Activated gamma-delta T cell treated with Interleukin-2 at 50 U/mL for 16 hours (primary cell): ENCODE measurements around the gene TPPP3.
"Not testable (repeated sequence)": the region's sequence is repeated elsewhere in the genome, so short reads cannot be mapped to it uniquely, and the experiment has no call there.

Experiments
- DNase-seq: peaks from one replicate; pipeline ENCODE4 v3.0.0-alpha.2; 2020

Gene TPPP3

DNA sequence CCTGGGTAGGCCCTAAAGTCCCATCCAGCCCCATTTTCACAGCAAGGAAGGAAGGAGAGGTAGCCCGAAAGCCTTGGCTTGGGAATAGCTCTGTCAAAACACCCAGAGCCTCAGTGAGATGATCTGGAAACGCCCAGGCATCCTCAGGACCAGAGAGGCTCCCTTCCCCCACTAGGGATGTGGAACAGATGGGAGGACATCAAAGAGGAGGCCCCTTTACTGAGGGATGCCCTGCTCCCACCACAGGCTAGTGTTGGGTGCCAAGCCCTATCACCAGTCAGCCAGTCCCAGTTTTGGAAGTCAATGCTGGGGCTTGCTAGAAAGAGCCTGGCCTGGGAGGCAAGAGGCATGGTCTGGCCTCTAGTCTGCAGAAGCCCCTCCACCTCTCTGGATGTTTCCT is 4.7 kb downstream of the TPPP3 start:
- DNase-seq = no peak

- no peak for DNase-seq
Measured at GRCh38 chr16:67388191-67388590, 5.1 kb downstream of the TPPP3 start.

GRCh38 chr16:67387479-67388079 is 5.7 kb downstream of the TPPP3 start:
- DNase-seq = no peak

DNA sequence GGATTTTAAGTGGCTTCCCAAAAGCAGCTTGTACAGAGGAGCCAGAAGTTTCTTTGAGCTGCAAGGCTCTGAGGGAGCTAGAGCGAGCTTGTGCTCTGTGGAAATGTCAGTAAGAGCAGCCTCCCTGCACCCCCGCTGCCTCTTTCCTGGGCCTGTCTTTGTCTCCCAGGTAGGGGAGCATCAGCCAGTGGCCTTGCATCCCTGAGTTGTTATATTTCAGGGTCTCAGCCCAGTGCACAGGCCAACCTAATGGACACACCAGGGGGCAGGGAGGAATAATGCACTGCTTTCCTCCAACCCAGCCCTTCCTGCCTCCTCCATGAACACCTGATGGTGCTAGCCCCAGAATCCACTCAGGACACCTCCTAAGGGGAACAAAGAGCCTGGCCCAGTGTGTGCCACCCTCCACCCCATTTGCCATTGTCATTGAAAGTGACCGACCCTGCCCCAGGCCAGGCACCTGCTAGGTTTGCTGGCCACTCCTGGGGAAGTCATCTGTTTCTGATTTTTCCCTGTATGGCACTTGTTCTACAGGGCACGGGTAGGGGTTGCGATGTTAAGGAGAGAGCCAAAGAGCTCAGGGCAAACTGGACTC is 6.3 kb downstream of the TPPP3 start:
- DNase-seq = no peak

GRCh38 chr16:67384778-67385510 is 8.4 kb downstream of the TPPP3 start:
- DNase-seq = no peak

DNA sequence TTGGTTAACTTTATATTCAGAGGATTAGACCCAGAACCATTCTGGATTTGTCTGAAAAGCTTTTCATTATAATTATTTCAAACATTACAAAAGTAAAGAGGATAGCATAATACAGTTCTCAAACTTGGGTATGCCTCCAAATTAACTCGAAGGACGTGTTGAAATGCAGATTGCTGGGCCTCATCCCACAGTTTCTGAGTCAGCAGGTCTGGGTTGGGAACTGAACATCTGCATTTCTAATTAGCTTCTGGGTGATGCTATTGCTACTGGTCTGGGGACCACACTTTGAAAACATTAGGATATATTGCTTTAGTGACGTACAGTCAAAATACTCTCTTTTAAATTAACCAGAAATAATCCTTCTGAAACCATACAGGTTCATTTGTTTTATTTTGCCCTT is 10.0 kb downstream of the TPPP3 start:
- DNase-seq = no peak

GRCh38 chr16:67378642-67379041 is 14.7 kb downstream of the TPPP3 start:
- no peak for DNase-seq

GRCh38 chr16:67376012-67376411 is 17.3 kb downstream of the TPPP3 start:
- DNase-seq = not testable (repeated sequence)

DNA sequence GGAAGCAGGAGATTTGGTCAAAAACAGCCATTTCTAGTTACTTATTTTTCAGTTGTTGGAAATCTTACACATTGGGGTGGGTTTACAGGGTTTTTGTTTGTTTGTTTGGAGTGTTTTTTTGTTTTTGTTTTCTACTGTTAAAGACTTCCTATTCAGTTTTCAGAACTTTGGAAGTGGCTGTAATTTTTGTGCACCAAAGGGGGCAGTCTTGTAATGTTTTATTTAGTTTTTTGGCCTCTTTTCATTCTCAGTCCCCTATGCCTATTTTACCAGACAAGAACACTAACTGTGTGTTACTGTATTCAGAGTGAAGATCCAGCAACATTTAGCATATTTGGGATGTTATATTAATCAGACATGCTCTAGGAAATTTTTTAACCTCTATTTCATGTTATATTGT is 20.6 kb downstream of the TPPP3 start:
- DNase-seq = no peak

- DNase-seq = no peak
Measured at GRCh38 chr16:67370661-67371060, 22.6 kb downstream of the TPPP3 start.

- no peak for DNase-seq
Measured at GRCh38 chr16:67364600-67365235, 28.6 kb downstream of the TPPP3 start.

DNA sequence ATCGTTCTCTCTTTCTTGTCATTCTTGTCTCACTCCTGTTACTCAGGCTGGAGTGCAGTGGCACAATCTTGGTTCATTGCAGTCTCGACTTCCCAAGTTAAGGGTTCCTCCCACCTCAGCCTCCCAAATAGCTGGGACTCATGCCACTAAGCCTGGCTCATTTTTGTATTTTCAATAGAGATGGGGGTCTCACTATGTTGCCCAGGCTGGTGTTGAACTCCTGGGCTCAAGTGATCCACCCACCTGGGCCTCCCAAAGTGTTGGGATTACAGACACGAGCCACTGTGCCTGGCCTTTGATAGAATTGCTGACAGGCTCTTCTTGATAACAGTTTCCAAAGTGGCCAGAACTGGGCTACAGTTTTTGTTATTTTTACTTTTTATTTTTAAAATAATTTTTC is 32.3 kb downstream of the TPPP3 start:
- DNase-seq = no peak

DNA sequence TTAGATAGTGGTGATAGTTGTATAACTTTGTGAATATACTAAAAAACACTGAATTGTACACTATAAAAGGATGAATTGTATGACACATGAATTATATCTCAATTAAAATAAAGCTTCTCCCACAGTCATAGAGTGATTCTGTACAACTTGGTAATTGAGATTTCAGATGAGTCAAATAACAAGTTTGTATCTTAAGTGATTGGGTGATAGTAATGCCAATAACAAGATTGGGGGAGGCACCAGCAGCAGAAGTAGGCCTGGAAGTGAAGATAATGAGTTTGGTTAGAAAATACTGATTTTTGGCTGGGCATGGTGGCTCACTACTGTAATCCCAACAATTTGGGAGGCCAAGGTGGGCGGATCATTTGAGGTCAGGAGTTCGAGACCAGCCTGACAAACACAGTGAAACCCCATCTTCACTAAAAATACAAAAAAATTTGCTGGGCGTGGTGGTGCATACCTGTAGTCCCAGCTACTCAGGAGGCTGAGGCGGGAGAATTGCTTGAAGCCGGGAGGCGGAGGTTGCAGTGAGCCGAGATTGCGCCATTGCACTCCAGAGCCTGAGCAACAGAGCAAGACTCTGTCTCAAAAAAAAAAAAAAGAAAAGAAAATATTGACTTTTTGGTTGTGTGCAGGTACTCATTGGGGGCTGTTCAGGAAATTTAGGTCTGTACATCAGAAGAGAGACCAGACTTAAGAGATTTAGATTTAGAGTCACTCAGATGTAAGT is 33.6 kb downstream of the TPPP3 start:
- not testable (repeated sequence) for DNase-seq

GRCh38 chr16:67357561-67357960 is 35.7 kb downstream of the TPPP3 start:
- DNase-seq = no peak

- no peak for DNase-seq
Measured at GRCh38 chr16:67356396-67356795, 36.9 kb downstream of the TPPP3 start.

DNA sequence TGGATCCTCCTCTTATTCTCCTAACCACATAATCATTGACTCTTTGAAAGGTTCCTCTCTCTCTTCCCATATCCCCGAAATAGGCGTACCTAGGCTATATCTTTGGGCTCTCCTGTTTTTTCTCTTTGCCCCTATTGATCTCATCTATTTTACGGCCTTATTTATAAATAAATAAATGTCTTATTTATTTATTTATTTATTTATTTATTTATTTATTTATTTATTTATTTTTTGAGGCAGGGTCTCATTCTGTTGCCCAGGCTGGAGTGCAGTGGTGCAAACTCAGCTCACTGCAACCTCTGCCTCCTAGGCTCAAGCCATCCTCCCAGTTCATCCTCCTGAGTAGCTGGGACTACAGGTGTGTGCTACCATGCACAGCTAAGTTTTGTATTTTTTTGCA is 40.8 kb downstream of the TPPP3 start:
- DNase-seq = not testable (repeated sequence)

- no peak for DNase-seq
Measured at GRCh38 chr16:67350324-67350723, 43.0 kb downstream of the TPPP3 start.

DNA sequence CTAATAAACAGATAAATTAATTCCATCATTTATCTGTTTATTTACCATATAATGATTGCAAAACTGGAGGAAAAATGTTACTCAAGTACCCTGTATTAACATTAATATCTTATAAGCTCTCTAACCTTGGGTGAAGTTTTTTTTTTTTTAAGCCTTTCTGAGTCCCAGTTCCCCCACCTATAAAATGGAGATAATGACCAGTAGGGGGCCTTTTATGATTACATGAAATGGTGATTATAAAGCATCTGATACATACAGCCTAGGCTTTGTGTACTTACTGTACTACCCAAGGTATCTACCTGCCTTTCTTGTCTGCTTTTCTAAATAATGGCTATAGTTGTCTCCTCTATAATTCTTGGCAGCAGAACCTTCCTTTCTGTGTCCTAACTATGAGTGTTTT is 44.1 kb downstream of the TPPP3 start:
- no peak for DNase-seq

- no peak for DNase-seq
Measured at GRCh38 chr16:67346341-67346740, 47.0 kb downstream of the TPPP3 start.

- DNase-seq = no peak
Measured at GRCh38 chr16:67345401-67345800, 47.9 kb downstream of the TPPP3 start.

DNA sequence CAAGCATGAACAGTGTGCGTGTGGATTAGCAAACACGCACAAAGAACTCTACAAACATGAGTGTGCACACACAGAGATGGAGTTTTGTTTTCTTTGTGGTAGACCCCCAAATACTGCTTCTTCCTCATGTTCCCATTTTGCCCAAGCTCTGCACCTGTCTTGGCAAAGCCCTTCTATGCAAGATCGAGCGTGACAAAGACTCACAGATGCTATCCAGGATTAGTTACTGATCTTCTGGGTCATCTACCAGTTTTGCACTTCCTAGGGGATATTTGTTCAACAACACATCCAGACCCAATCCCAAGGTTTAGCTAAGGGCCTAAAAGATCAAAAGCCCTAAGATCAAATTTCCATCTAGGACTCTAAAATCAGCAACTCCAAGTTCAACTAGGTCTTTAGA is 50.7 kb downstream of the TPPP3 start:
- DNase-seq = no peak

GRCh38 chr16:67341250-67341649 is 52.0 kb downstream of the TPPP3 start:
- no peak for DNase-seq
